Head of caudate nucleus (tissue), 42 donors: ENCODE measurements around the gene SLC4A4.

Experiments
- DNase-seq, 42 donors: peaks; one replicate each; pipeline versions ENCODE4 v3.0.0 to v3.0.0-alpha.2; 2020 to 2021; ENCODE audit warnings: mixed read lengths in 7 of 42
- intact Hi-C: fragments of 100-400 bp; cut with DNase I; formaldehyde crosslinking; loops from one replicate; pipeline ENCODE4 v1.15.0; 2022

The SLC4A4 gene

DNA sequence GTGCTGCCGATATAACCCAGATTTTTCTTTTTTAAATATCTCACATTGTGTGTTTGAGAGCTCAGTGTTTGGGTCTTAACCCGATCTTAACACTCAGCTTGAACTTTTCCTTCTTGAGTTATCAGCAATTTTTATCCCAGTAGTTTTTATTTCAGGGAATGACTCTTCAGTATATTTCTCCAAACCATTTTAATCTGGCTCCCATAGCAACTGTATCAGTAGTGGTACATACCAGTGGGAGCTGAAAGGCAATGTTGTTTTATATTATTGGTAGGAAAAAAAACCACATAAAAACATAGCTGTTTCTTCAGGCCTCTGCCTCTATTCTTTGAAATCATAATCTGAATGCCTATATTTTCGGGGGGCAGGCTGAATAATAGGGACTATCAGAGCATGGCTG is 111.1 kb downstream of the SLC4A4 start:
- intact Hi-C loops: no loop called here
- no peak for DNase-seq

DNA sequence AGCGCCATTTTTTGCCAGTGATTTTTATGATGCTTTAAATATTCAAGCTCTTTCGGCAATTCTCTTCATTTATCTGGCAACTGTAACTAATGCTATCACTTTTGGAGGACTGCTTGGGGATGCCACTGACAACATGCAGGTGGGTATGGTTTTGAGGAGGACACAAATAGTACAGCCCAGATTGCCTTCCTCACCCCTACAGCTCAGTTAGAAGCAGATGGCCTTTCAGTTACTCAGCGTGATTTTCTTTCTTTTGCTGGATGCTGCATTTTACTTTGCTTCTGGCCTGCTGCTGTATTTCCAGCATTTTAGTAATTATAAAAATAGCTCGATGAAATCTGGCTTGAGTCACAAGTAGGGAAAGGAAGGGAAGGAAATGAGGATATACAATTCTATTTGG is 114.7 kb downstream of the SLC4A4 start:
- intact Hi-C loops: no loop called here
- no peak for DNase-seq

DNA sequence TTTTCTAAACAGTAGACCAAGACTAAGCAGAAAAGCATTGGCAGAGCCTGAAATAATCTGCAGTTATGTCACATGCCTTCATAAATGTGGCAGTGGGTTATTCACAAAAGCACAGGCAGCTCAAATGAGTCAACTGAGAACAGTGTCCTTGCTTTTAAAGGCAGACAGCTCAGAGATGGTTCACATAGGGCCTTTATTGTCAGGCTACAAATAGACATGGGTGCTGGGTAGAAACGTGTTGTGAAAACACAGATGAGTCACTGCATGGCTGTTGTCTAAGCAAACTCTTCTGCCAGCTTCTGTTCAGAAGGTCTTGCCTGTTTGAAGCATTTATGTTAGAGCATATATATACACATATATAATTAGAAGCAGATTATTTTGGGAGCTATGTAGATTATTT is 118.0 kb downstream of the SLC4A4 start:
- DNase-seq: peak in 13 of 42 donors; percentile 5 to 67 (median 25)
- intact Hi-C loops: no loop called here

DNA sequence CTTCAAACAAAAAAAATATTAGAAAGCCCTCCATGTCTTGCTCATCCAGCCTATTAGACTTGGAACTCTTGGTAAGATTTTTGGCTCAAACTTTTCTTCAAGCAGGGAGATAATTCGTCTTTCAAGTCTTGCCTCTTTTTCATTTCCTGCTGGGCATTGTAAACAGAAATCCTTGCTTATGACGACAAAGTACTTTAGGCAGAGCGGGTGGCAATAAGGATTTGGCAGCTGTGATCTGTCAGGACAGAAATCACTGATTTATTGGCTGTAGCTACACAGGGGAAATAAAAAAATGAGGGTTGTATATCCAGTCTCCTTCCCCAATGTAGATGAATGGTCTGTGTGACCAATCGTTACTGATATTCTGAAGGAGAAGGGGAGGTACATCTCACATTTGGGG is 121.6 kb downstream of the SLC4A4 start:
- intact Hi-C loops: no loop called here
- DNase-seq: no peak

DNA sequence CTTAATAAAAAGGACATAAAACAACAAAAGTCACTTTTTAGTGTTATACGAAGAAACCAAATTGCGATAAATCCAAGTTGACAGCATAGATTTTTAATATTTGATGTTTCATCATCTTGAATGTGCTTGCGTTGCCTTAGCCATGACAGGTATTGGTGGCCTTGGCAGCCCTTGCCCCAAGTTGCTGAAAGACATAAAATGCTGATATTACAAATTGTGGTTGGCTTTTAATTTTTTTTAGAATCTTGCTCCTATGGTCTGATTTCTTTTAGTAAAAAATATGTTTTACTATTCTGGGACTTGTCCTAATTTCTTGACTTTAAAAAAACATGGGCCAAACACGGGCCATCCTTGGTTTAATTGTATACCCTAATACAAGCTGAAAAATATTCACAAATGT is 122.6 kb downstream of the SLC4A4 start:
- intact Hi-C loops: no loop called here
- DNase-seq: no peak

DNA sequence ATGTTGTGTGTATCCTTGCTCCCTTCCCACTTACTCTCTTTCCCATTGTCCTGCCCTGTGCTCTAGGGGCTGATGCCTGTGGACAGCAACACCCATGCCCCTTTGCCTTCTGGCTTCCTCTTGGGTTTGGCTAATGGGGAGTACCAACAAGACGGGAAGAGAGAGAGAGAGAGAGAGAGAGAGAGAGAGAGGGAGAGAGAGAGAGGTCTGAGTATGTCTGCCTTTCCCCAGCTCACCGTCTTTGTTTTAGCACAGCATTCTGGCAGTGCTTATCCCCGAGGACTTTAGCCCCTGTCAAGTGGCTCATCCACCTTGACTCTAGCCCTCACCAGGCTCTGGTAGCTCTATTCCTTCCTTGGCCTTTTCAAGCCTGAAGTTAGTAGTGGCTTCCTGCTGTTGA is 128.0 kb downstream of the SLC4A4 start:
- DNase-seq: no peak
- intact Hi-C loops: no loop called here

DNA sequence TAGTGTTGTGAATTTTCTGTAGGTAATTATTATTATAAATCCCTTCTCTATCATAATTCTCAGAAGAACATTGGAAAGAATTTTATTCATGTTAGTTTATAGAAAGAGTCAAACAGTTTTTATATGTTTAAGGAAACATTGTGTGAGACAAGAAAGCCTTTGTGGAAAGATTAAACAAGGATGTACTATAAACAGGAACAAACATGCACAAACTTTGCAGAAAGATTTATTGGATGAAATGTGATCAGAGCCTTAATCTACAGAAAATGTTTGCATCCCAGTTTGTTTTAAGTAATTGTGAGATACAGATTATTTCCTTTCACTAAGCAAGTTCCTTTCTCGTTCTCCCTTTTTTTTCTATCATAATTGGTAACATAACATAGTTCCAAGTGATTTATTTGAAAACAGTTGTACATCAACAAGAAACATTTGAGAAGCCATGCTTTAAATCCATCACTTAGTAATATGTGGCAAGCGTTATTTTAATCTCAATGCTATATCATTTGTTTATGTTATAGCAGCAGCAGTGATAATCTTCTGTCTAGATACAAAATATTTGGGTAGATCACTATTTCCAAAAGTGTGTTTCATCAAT is 129.4 kb downstream of the SLC4A4 start:
- intact Hi-C loops: no loop called here
- DNase-seq: no peak

DNA sequence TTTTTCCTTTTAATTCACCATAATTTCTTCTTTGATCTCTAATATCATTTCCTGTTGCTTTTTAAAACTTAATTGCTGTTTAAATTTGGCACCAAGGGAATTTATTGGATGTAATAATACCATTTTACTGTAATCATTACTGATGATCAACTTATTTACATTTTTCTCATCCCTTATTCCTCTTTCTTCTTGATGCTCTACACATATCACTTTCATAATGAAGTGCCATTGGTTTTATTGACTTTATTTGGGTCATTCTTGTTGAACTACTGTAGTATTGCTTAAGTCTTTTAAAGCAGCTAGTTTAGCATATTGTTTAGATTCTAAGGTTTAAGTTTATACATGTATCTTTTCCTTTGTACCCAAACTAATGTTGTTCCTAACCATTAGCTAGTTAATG is 130.7 kb downstream of the SLC4A4 start:
- no peak for DNase-seq
- intact Hi-C loops: no loop called here

DNA sequence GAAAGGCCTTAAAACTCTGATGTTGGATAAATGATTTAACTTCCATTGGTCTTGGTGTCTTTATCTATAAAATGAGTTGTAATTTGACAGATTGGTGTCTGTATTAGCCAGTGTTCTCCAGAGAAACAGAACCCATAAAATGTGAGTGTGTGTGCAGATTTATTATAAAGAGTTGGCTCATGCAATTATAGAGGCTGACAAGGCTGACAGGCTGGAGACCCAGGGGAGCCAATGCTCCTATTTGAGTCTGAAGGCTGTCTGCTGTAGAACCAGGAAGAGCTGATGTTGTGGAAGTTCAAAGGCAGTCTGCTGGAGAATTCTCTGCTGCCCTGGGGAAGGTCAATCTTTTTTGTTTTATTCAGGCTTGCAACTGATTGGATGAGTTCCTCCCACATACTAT is 131.7 kb downstream of the SLC4A4 start:
- intact Hi-C loops: no loop called here
- DNase-seq: no peak

DNA sequence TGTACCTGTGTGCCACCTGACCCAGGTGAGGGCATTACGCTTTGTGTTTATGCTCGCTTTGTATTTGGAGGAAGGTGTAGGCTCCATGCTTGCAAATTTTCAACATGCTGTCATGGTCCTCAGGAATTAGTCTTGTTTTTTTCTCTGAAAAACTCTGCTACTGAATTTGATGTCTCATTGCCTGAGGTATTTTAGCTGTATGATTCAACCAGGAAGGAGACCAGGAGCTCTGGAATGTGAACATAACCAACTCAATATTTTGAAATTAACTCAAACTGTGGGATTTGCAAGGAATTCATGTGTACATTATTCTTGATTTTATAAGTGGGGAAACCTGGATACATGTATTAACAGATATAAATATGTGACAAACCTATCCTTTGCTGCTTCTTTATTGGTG is 134.1 kb downstream of the SLC4A4 start:
- DNase-seq: no peak
- intact Hi-C loops: no loop called here

DNA sequence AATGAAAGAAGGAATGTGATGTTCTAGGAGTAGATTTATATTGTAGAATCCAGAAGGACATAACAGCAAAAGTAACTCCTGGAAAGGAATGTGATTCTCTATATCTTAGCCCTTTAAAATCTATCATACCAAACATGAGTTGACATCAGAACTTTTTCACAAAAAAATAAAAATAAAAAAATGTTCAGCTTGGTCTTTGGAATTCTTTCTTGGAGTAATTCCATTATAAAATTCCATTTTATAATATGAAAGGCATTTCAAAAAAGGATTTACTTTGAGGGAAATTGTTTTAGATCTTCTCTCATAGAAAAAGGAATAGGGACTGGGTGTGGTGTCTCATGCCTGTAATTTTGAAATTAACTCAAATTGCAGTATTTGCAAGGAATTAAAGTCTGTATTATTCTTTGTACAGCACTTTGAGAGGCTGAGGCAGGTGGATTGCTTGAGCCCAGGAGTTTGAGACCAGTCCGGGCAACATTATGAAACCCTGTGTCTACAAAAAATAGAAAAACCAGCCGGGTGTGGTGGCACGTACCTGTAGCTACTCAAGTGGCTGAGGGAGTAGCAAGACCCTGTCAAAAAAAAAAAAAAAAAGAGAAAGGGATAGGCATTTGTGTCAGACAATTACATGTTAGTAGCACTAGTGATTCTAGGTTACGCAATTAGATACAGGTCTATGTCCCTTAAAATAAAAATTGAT is 134.9 kb downstream of the SLC4A4 start:
- intact Hi-C loops: no loop called here

DNA sequence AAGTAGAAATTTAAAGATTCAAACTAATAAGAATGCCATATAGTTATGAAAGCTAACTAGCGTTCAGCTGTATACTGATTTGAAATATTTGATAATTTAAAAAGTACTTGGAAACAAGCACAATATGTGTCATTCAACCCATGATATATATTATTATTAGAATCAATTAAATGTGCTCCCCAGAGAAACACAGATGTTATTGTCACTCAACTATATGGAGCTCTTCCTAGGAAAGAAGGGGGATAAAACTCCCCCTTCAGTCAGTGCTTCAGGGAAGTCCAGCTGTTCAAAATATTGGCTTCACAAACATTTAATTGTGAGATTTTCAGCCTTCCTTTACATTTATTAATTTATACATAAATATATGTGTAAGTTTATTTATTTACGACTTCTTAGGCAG is 135.9 kb downstream of the SLC4A4 start:
- DNase-seq: no peak

More for the DNA sequence above, 134.9 kb downstream of the SLC4A4 start:
- DNase-seq: no peak

DNA sequence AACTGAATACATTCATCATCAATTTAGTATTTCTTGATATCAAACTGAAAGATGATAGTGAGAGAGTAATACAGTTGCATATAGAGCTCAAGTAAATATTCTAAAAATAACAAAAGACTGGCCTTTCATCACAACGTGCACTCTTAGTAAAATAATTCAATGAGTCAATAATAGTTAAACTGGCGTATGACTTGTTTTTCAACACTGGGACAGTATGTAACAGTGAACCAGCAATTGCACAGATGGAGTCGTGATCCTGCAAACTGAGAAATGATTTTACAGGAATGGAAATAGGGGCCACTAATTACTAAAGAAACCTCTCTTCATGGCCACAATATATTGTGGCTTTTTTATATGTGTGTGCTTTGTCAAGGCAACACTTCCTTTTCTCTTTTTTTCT is 137.4 kb downstream of the SLC4A4 start:
- intact Hi-C loops: no loop called here
- no peak for DNase-seq

More for the DNA sequence above, 135.9 kb downstream of the SLC4A4 start:
- intact Hi-C loops: no loop called here

DNA sequence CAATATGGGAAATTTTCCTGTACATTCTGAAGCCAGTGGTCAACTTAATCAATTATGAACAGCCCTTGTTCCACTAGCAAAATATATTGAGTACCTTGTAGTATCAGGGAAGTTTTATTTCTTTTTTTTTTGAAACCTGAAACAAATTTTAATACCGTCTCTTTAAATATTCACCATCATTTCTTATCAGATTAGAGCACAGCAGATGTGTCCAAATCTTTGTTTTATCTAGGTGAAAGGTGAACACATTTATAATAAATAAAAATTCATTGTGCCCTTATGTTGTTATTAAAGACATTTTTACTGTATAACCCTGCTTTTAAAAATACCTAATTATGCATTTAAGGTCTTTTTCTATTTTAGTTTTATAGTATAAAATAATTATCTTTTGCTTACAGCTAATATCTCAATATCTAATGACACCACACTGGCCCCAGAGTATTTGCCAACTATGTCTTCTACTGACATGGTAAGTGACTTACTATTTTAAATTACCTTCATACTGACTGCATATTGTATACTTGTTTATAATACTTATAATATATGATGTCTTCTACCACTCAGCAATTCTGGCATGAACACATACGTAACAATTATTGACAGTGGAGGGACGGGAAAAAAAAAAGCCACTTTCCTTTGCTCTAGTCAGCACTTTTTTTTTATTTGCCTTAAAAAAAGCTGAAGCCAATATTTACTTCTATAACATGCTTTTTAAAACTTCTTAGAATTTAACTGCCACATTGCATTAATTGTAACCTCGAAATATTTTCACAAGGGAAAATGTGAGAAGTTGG is 147.9 kb downstream of the SLC4A4 start:
- DNase-seq: no peak
- intact Hi-C loops: no loop called here

DNA sequence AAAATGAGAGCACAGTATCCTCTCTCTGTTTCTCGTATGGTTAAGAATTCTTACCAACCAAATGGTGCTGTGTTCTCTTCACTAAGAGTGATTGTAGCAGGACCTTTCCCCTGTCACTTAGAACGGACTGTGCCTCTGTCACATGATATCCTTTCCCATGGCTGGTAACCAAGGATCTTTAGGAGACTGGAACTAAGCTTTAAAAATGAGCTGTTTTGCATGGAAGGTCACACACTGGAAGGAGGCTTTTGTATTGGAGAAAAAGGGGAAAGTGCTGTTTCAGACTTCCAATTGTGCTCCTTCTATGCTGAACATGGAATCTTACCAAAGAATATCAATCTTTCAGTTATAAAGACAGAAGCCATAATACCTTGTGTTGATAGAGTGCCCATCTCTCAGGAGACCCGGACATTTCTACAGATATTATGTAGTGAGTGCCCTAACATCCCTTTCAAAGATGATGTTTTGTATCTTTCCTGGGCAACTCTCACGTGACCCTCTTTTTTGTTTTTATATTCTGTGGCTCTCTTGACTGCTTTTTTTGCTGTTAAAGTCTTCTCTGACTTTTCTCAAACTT is 148.6 kb downstream of the SLC4A4 start:
- DNase-seq: peak in 22 of 42 donors; percentile 6 to 66 (median 23)
- intact Hi-C loops: no loop called here

DNA sequence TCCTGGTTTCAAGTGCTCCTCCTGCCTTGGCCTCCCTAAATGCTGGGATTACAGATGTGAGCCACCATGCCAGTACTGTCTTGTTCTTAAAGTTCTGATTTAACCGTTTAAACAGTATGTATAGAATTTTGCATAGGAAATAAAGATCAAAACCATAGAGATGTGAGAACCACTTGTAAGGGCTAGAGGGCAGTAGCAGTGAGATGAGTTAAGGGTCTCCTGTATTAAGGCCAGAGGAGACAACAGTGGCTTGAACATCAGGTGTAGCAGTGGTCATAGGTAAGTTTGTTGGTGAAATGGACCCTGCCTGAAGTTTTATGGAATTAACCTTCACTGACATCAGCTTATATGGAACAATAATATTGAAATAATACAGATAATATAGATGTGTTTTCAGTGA is 155.7 kb downstream of the SLC4A4 start:
- intact Hi-C loops: no loop called here
- no peak for DNase-seq

DNA sequence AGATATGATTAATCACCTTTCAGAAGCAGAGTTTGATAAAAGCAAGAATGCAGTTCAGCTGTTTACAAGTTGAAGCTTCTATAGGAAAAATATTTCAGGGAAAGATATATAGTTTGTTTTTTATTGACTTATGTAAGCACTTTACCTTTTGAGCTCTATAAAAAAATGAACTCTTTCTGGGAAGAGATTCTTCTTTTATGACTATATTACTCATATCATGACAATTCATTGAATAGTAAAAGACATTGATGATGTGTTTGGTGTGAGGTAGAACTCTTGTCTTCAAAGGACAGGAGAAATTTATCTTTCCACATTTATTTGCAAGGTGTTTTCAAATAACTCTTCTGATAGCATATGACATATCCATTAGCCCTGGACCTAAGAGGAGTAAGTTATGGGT is 156.6 kb downstream of the SLC4A4 start:
- no peak for DNase-seq

DNA sequence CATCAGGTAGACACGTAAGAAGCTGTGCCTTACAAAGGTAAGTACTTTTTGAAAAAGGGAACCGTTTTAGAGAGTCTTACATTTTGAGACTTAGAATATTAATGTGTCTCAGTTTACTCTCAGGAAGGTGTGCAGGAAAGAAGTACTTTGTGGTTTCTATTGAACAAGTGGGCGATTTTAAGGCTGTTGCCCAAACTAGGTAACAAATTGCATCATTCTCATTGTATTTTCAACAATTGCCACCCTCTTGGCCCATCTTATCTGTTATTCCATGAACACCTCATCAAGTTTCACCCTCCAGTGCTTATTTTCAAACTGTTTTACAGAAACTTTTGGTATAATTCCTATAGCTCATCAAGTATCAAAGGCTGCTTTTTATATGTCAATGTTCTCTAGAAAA is 158.3 kb downstream of the SLC4A4 start:
- intact Hi-C loops: no loop called here
- DNase-seq: no peak

More for the DNA sequence above, 156.6 kb downstream of the SLC4A4 start:
- intact Hi-C loops: no loop called here

DNA sequence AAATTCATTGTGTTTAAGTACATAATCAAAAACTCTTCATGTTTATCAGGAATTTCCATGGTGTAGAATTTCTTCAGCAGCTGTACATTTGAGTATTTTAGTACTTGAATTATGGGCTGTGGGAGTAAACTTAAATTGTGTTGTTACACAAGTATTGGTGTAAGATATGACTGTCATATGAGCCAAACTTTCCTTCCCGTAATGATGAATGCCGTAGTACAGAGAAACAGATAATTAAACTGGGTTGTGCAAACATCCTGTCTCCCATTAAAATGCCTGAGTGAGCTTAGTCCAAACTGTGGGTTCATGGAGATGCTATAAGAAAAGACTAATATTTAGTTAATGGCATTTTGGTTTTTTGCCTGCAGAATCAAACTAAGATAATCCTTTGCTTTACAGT is 159.2 kb downstream of the SLC4A4 start:
- intact Hi-C loops: no loop called here
- DNase-seq: no peak

DNA sequence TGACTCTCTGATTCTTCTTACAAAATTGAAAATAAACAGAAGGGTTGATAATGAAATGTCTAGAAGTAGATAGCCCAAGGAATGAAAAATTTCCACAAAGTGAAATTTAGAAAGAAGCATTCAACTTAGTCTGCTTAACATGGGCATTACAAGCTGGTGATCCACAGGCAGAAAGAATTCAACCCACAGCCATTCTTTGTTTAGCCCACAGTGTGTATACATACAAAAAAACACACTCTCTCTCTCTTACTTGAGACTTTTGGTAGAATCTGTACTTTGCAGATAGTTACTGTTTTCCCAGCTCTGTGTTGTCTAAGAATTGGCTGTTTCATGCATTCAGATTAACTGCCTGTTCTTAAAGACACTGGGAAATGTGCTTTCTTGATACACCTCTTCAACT is 159.8 kb downstream of the SLC4A4 start:
- intact Hi-C loops: no loop called here
- no peak for DNase-seq
